ENCODE results near the gene TEX10. TPM values are rescaled to one million over a fixed set of nuclear protein-coding genes. Genes with fewer than 3 reads are reported as not detected.

The TEX10 gene
- total RNA-seq, 2 donors from 2014 or later = 44.7 to 49.4 TPM

DNA sequence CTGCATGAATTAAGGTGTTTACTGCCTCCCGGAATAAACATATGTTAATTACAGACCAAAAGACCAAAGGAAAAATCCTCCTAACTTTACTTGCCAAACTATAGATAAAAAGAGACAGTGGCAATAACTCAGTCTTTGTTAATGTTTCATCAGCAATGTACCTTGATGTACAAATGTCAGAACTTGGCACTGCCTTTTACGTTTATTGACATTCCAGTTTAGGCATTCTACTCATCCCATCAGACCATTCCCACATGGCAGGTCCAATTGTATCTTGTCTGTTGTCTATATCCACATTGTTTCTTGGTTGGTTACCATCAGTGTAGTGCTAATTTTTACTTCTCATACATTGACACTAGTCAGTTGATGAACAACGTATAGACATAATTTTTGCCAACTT is 85.5 kb downstream of the TEX10 start:
- peaks cover 11% of the 10 kb centered on the region for H3K36me3 ChIP-seq (ENCODE audit: control insufficient read depth, insufficient read depth, low read length)
- peaks cover 9% of the 10 kb centered on the region for H3K9me3 Mint-ChIP-seq
- WGBS, 2 experiments (ENCODE audit: insufficient coverage in 1 of 2, insufficient read length in 1 of 2) = 94 to 100% methylated on average over 3 of the region's 3 CpGs
- H3K4me1 ChIP-seq (ENCODE audit: control insufficient read depth, insufficient read depth, low read length) = no peaks in the 10 kb centered on the region
- no peaks in the 10 kb centered on the region for H3K27me3 Mint-ChIP-seq (ENCODE audit: insufficient read depth)
- TF ChIP-seq, protein P1, sequence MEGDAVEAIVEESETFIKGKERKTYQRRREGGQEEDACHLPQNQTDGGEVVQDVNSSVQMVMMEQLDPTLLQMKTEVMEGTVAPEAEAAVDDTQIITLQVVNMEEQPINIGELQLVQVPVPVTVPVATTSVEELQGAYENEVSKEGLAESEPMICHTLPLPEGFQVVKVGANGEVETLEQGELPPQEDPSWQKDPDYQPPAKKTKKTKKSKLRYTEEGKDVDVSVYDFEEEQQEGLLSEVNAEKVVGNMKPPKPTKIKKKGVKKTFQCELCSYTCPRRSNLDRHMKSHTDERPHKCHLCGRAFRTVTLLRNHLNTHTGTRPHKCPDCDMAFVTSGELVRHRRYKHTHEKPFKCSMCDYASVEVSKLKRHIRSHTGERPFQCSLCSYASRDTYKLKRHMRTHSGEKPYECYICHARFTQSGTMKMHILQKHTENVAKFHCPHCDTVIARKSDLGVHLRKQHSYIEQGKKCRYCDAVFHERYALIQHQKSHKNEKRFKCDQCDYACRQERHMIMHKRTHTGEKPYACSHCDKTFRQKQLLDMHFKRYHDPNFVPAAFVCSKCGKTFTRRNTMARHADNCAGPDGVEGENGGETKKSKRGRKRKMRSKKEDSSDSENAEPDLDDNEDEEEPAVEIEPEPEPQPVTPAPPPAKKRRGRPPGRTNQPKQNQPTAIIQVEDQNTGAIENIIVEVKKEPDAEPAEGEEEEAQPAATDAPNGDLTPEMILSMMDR (conservative IDR thresholded peaks at IDR 0.05) = no peak
- no peak overlapping the region for H3K4me3 Mint-ChIP-seq
- H3K27me3 ChIP-seq (ENCODE audit: control insufficient read depth, insufficient read depth, low read length, poor library complexity, severe bottlenecking) = no peaks in the 10 kb centered on the region
- H3K9ac ChIP-seq (ENCODE audit: extremely low read depth, low read length, poor library complexity, severe bottlenecking) = no peak overlapping the region
- DNase-seq = no peak
- H3K4me1 Mint-ChIP-seq = no peaks in the 10 kb centered on the region
- no peak overlapping the region for H3K4me3 ChIP-seq (ENCODE audit: low read length)
- peaks cover 29% of the 10 kb centered on the region for H3K9me3 ChIP-seq (ENCODE audit: control insufficient read depth, low read length)
- H3K36me3 Mint-ChIP-seq (ENCODE audit: low read depth) = peaks cover 33% of the 10 kb centered on the region
- no peak overlapping the region for H3K27ac ChIP-seq (ENCODE audit: low read depth, low read length)
- no peak overlapping the region for H3K27ac Mint-ChIP-seq

Other genes with a start within 250 kb of the TEX10 start
- gene MSANTD3, start 74.2 kb upstream of the TEX10 start, total RNA-seq = 10 to 100 TPM; 29.8 to 32.2 TPM
- gene TMEFF1, start 120.2 kb upstream of the TEX10 start, total RNA-seq = 100 to 1,000 TPM in 1 of 2 donors, 10 to 100 TPM in 1; 67.5 to 111 TPM
- 10 to 100 TPM in 1 of 2 donors, 1 to 10 TPM in 1; 9.0 to 10.1 TPM for gene CAVIN4, start 225.1 kb upstream of the TEX10 start, total RNA-seq

Data from endodermal cell (in vitro differentiated cells).